SK-N-SH treated with all-trans-retinoic acid at 6 μM for 48 hours (cell line): ENCODE data around the gene MS4A13.

Experiments used
- GLIS3 ChIP-seq: fragments of 250-450 bp; sonication (Bioruptor Pico); IDR thresholded peaks from 2 replicates; pipeline ENCODE4 v1.5.0; 2020; ENCODE audit warnings: mild to moderate bottlenecking, moderate library complexity
- PPARA ChIP-seq: fragments of 250-450 bp; sonication (Bioruptor Pico); IDR thresholded peaks from 2 replicates; pipeline ENCODE4 v1.5.0; 2020; ENCODE audit warnings: mild to moderate bottlenecking, borderline replicate concordance
- RARB ChIP-seq: fragments of 250-450 bp; sonication (Bioruptor Pico); IDR thresholded peaks from 2 replicates; pipeline ENCODE4 v1.8.0; 2021; ENCODE audit warnings: mild to moderate bottlenecking, moderate library complexity
- SNAI2 ChIP-seq: fragments of 250-450 bp; sonication (Bioruptor Pico); IDR thresholded peaks from 2 replicates; pipeline ENCODE4 v1.5.0; 2020; ENCODE audit warnings: mild to moderate bottlenecking, moderate library complexity
- TCF4 ChIP-seq: fragments of 250-450 bp; sonication (Bioruptor Pico); IDR thresholded peaks from 2 replicates; pipeline ENCODE4 v1.8.0; 2021; ENCODE audit warnings: mild to moderate bottlenecking, moderate library complexity, borderline replicate concordance
- TOX ChIP-seq: fragments of 250-450 bp; sonication (Bioruptor Pico); IDR thresholded peaks from 2 replicates; pipeline ENCODE4 v1.8.0; 2021; ENCODE audit warnings: mild to moderate bottlenecking, moderate library complexity, borderline replicate concordance
- ZC3H10 ChIP-seq: fragments of 250-450 bp; sonication (Bioruptor Pico); IDR thresholded peaks from 2 replicates; pipeline ENCODE4 v1.5.1; 2021; ENCODE audit warnings: mild to moderate bottlenecking, moderate library complexity
- ZFP3 ChIP-seq: fragments of 250-450 bp; sonication (Bioruptor Pico); IDR thresholded peaks from 2 replicates; pipeline ENCODE4 v1.5.0; 2020; ENCODE audit warnings: mild to moderate bottlenecking, moderate library complexity
- ZNF8 ChIP-seq: fragments of 450-650 bp; formaldehyde crosslinking; IDR thresholded peaks from 2 replicates; pipeline ENCODE4 v1.5.0; 2020; ENCODE audit warnings: mild to moderate bottlenecking, moderate library complexity
- TF ChIP-seq, protein P1 (sequence below): fragments of 250-450 bp; sonication (Bioruptor Pico); IDR thresholded peaks from 2 replicates; pipeline ENCODE4 v1.8.0; 2020; ENCODE audit warnings: mild to moderate bottlenecking, moderate library complexity, borderline replicate concordance

DNA sequence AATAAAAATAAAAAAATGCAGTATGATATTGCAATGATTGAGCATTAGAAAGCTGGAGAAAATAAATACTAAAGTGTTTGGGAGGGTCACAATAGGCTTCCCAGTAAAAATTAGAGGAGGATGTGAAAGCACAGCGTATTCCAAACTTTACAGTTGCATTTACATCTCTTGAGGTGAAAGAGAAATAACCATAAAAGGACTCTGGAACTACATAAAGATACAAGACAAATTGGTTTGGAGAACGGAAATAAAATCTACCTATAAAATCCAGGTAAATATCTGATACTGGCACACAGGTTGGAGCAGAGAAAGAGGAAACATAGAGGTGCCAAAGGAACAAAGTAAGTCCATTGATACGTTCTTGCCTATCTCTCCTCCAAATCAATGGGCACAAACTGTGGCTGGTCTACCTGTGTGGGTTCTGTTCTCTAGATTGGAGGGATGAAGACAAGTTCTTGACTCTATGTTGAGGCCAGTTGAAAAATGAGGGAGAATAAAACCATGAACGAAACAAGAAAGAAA lies 22.6 kb upstream of the MS4A13 start, which contains the start of gene MS4A12:
- TF ChIP-seq, protein P1, sequence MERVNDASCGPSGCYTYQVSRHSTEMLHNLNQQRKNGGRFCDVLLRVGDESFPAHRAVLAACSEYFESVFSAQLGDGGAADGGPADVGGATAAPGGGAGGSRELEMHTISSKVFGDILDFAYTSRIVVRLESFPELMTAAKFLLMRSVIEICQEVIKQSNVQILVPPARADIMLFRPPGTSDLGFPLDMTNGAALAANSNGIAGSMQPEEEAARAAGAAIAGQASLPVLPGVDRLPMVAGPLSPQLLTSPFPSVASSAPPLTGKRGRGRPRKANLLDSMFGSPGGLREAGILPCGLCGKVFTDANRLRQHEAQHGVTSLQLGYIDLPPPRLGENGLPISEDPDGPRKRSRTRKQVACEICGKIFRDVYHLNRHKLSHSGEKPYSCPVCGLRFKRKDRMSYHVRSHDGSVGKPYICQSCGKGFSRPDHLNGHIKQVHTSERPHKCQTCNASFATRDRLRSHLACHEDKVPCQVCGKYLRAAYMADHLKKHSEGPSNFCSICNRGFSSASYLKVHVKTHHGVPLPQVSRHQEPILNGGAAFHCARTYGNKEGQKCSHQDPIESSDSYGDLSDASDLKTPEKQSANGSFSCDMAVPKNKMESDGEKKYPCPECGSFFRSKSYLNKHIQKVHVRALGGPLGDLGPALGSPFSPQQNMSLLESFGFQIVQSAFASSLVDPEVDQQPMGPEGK (CRISPR knock-in tag), result no peak
- TF ChIP-seq ZNF8 (CRISPR knock-in tag) (no peak), RARB (CRISPR knock-in tag) (no peak), PPARA (CRISPR knock-in tag) (no peak), GLIS3 (CRISPR knock-in tag) (no peak), ZC3H10 (CRISPR knock-in tag) (no peak), TOX (CRISPR knock-in tag) (no peak), SNAI2 (CRISPR knock-in tag) (no peak), ZFP3 (CRISPR knock-in tag) (no peak), TCF4 (CRISPR knock-in tag) (no peak)
